ENCODE results near the gene NR2C2. TPM values are rescaled to one million over a fixed set of nuclear protein-coding genes. Genes with fewer than 3 reads are reported as not detected.

NR2C2 gene
- total RNA-seq, 1 donor from 2014 or later, result 57.5 TPM

- H3K4me3 Mint-ChIP-seq (ENCODE audit: unreplicated experiment), result no peak overlapping the region
- peaks cover 9% of the 10 kb centered on the region for H3K36me3 Mint-ChIP-seq (ENCODE audit: unreplicated experiment)
- peaks cover 5% of the 10 kb centered on the region for H3K9me3 Mint-ChIP-seq (ENCODE audit: unreplicated experiment)
- H3K27me3 Mint-ChIP-seq (ENCODE audit: unreplicated experiment), result no peaks in the 10 kb centered on the region
- no peak for DNase-seq
- TF ChIP-seq CTCF (IDR thresholded peaks at IDR 0.05; ENCODE audit: partially characterized antibody, unreplicated experiment), result no peak
- no peak overlapping the region for H3K27ac Mint-ChIP-seq (ENCODE audit: unreplicated experiment)
- H3K4me1 Mint-ChIP-seq (ENCODE audit: low read depth, unreplicated experiment), result no peaks in the 10 kb centered on the region
These were observed 40.1 kb upstream of the NR2C2 start for GRCh38 chr3:14907043-14907966.

- H3K4me3 Mint-ChIP-seq (ENCODE audit: unreplicated experiment), result no peak overlapping the region
- peaks cover 9% of the 10 kb centered on the region for H3K36me3 Mint-ChIP-seq (ENCODE audit: unreplicated experiment)
- H3K27ac Mint-ChIP-seq (ENCODE audit: unreplicated experiment), result no peak overlapping the region
- DNase-seq, result no peak
- peaks cover 6% of the 10 kb centered on the region for H3K9me3 Mint-ChIP-seq (ENCODE audit: unreplicated experiment)
- TF ChIP-seq CTCF (IDR thresholded peaks at IDR 0.05; ENCODE audit: partially characterized antibody, unreplicated experiment), result no peak
- H3K27me3 Mint-ChIP-seq (ENCODE audit: unreplicated experiment), result peaks cover 1% of the 10 kb centered on the region
- peaks cover 4% of the 10 kb centered on the region for H3K4me1 Mint-ChIP-seq (ENCODE audit: low read depth, unreplicated experiment)
These were observed 38.1 kb upstream of the NR2C2 start for GRCh38 chr3:14909250-14909649.

GRCh38 chr3:14911651-14912050 is 35.7 kb upstream of the NR2C2 start:
- Mint-ChIP-seq H3K4me3 (ENCODE audit: unreplicated experiment) (no peak overlapping the region), H3K27ac (ENCODE audit: unreplicated experiment) (no peak overlapping the region), H3K4me1 (ENCODE audit: low read depth, unreplicated experiment) (peaks cover 4% of the 10 kb centered on the region), H3K36me3 (ENCODE audit: unreplicated experiment) (no peaks in the 10 kb centered on the region), H3K9me3 (ENCODE audit: unreplicated experiment) (peaks cover 4% of the 10 kb centered on the region), H3K27me3 (ENCODE audit: unreplicated experiment) (peaks cover 1% of the 10 kb centered on the region)
- no peak for DNase-seq
- TF ChIP-seq CTCF (IDR thresholded peaks at IDR 0.05; ENCODE audit: partially characterized antibody, unreplicated experiment), result no peak

GRCh38 chr3:14913071-14913925 is 34.1 kb upstream of the NR2C2 start:
- peaks cover 1% of the 10 kb centered on the region for H3K27me3 Mint-ChIP-seq (ENCODE audit: unreplicated experiment)
- peaks cover 4% of the 10 kb centered on the region for H3K9me3 Mint-ChIP-seq (ENCODE audit: unreplicated experiment)
- no peak for DNase-seq
- no peaks in the 10 kb centered on the region for H3K36me3 Mint-ChIP-seq (ENCODE audit: unreplicated experiment)
- H3K4me1 Mint-ChIP-seq (ENCODE audit: low read depth, unreplicated experiment), result peaks cover 4% of the 10 kb centered on the region
- H3K27ac Mint-ChIP-seq (ENCODE audit: unreplicated experiment), result no peak overlapping the region
- no peak for TF ChIP-seq CTCF (IDR thresholded peaks at IDR 0.05; ENCODE audit: partially characterized antibody, unreplicated experiment)
- no peak overlapping the region for H3K4me3 Mint-ChIP-seq (ENCODE audit: unreplicated experiment)
